Sigmoid colon (tissue), 4 donors: ENCODE results near the gene EGLN1.

ENCODE experiments used
- CTCF ChIP-seq, 4 experiments: fragments of 450-650 bp in 3 of 4; fragments of 200-600 bp in 1 of 4; IDR thresholded peaks; one replicate each; pipeline ENCODE4 v1.5.1; 2016 to 2019; ENCODE audit warnings: antibody characterized with exemption in 4 of 4, mild to moderate bottlenecking in 3 of 4, moderate library complexity in 2 of 4
- POLR2A ChIP-seq, 2 donors: fragments of 450-650 bp; IDR thresholded peaks; one replicate each; pipeline ENCODE4 v1.6.1; 2016; ENCODE audit warnings: antibody characterized with exemption in 2 of 2, mild to moderate bottlenecking in 2 of 2, moderate library complexity in 2 of 2
- POLR2AphosphoS5 ChIP-seq, 4 donors: sonication (generic); formaldehyde crosslinking; IDR thresholded peaks; one replicate each; pipeline ENCODE4 v1.6.1; 2017; ENCODE audit warnings: antibody characterized with exemption in 4 of 4

- TF ChIP-seq CTCF (IDR thresholded peaks at IDR 0.05) (no peak), POLR2AphosphoS5 (IDR thresholded peaks at IDR 0.05) (no peak), POLR2A (IDR thresholded peaks at IDR 0.05) (no peak)
Measured at GRCh38 chr1:231317306-231318014, 104.6 kb downstream of the EGLN1 start.
